T-helper 1 cell treated with Interleukin-12 subunit alpha and Interleukin-12 subunit beta and Interleukin-4 antibody, amounts not matched to agents 30 ng/mL and 1 ng/mL, for 36 hours (primary cell): ENCODE results near the gene PPP3CB. TPM values are rescaled to one million over a fixed set of nuclear protein-coding genes. Genes with fewer than 3 reads are reported as not detected.

Experiments used
- intact Hi-C: fragments of 100-400 bp; cut with micrococcal nuclease; formaldehyde crosslinking; loops from one replicate; pipeline ENCODE4 v1.15.1; 2024
- total RNA-seq: library from RNA; stranded (reverse); gene quantifications from 2 replicates; pipeline ENCODE4 v1.2.3, GENCODE V29; 2022

Gene PPP3CB
- total RNA-seq, result 47.3 and 48.9 TPM in 2 replicates

GRCh38 chr10:73495884-73496674 lies at the start of gene PPP3CB:
Gene PPP3CB (minus strand): TSS chr10:73496024. CDS start chr10:73495889, 135 bp downstream.
- intact Hi-C loops, result loop anchor here (1.0 to 10.0 kb wide), 21 partner anchors 15 to 1616 kb away; partner anchors contain the start of genes ADK, ANXA7, AP3M1 and CFAP70

GRCh38 chr10:73545357-73545756 lies 49.5 kb upstream of the PPP3CB start:
- intact Hi-C loops, result no loop called here

- intact Hi-C loops, result no loop called here
Observed at GRCh38 chr10:73537709-73538108, 41.9 kb upstream of the PPP3CB start.

DNA sequence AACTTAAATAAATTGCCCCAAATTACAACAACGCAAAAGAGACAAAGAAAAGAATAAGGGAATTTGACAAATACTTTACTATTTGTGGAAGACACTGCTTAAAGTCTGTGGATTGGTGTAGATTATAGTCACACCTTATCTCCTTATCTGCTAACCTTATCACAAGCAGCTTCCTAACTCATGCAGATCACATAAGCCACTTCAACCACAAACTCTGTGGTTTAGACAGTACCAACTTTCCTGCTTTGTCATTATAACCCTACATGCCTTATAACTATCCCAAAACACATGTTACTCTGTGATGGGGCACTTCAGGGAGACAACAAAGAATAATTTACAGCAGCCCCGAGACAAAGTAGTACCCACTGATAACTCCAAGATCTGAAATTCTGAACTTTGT lies 41.5 kb upstream of the PPP3CB start:
- intact Hi-C loops, result no loop called here

DNA sequence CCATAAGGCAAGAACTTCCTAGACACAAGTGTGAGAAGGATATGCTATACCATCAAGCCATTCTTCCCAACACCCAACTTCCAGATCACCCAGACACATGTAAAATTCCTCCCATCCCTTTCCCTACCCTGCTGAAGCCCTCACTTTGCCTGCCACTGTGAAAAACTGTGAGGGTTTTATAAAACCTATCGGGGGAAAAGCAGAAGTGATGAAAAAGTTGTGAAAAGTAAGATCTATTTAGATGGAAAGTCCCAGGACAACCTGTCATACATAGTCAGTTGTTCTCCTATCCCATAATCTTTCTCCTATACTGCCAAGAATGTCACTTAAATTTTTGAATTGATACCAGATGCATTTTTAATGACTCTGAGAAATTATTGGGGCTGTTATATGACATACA lies 39.0 kb upstream of the PPP3CB start:
- intact Hi-C loops, result no loop called here

GRCh38 chr10:73529089-73529832 lies 33.4 kb upstream of the PPP3CB start:
- intact Hi-C loops, result loop anchor here (1.0 to 10.0 kb wide), 9 partner anchors 33 to 346 kb away; partner anchors contain the start of genes CAMK2G, PPP3CB and USP54

DNA sequence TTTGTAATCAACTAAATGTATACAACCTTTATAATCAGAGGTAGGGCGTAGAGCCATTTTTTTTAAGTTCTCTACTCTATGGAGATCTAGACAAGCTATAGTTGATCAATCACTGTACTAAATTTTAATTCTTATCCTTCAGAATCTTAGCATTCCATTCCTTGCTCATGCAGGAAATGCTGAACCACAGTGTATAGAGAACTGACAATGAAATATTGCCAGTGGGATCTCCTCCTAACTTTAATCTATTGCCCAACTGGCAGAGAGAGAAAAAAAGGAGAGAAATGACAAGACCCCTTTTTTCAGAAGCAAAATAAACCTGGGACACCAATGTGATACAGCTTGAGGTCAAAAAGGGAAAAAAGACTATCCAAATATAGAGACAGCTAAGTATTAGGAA lies 26.4 kb upstream of the PPP3CB start:
- intact Hi-C loops, result loop anchor here (10.0 kb wide), 1 partner anchor 353 kb away; the partner anchor contains the start of gene CAMK2G

DNA sequence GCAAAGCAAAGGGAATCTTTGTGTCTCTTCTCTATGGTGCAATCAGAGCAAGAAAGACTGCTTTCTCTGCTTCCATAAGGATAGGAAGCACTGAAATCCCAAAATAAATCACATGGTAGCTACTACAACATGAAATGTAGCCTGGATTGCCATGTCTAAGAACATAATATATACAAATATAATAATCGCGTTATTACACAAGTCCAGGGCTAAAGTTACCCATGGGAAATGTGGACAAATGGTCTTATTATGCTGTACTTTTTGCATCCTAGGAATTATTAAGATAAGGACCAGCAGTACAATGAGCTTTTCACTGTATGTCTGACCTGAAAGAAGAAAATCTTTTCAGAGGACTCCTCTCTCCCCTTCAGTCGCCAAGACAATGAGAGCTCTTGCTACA lies 23.5 kb upstream of the PPP3CB start:
- intact Hi-C loops, result no loop called here

GRCh38 chr10:73517166-73517888 lies 21.5 kb upstream of the PPP3CB start:
- intact Hi-C loops, result no loop called here

DNA sequence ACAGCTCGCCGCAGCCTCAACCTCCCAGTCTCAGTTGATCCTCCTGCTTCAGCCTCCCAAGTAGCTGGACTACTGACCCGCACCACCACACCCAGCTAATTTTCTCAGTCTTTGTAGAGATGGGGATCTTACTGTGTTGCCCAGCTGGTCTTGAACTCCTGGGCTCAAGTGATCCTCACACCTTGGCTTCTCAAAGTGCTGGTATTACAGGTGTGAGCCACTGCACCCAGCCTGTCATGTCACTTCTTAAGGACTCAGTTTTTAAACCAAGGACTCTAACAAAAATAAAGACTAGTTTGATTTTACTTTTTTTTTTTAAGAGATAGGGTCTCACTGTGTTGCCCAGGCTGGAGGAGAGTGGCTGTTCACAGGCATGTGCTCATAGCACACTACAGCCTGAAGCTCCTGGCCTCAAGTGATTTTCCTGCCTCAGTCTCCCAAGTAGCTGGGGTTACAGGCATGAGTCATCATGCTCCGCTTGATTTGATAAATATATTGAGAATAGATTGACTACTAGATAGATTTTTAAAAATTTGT lies 16.5 kb upstream of the PPP3CB start:
- intact Hi-C loops, result no loop called here

DNA sequence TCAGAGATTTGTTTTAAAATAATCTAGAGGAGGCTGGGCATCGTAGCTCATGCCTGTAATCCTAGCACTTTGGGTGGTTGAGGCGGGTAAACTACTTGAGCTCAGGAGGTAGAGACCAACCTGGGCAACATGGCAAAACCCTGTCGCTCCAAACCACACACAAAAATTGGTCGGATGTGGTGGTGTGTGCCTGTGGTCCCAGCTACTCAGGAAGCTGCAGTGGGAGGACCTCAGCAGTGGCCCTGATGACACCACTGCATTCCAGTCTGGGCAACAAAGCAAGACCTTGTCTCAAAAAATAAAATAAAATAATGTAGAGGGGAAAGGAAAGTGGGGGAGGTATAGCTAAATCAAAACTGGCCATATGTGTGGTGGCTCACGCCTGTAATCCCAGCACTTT lies 13.9 kb upstream of the PPP3CB start:
- intact Hi-C loops, result no loop called here

- intact Hi-C loops, result no loop called here
Observed at GRCh38 chr10:73506491-73506890, 10.7 kb upstream of the PPP3CB start.

- intact Hi-C loops, result no loop called here
Observed at GRCh38 chr10:73506074-73506473, 10.2 kb upstream of the PPP3CB start.

DNA sequence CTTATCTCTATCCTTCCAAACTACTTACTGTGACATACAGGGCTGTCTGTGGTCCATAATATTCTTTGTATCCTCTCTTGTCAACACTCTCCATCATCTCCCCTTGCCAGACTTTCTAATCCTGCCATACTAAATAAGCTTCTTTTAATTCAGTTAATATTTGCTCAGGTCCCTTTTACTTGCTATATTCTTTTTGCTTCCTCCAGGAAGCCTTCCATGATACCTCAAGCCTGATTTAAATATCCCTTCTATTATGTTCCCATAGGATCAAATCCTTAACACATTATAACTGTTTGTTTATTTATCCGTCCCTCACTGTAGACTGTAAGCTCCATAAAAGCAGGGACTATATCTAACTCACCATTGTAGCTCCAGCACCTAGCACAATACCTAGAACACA lies 7.2 kb upstream of the PPP3CB start:
- intact Hi-C loops, result no loop called here

DNA sequence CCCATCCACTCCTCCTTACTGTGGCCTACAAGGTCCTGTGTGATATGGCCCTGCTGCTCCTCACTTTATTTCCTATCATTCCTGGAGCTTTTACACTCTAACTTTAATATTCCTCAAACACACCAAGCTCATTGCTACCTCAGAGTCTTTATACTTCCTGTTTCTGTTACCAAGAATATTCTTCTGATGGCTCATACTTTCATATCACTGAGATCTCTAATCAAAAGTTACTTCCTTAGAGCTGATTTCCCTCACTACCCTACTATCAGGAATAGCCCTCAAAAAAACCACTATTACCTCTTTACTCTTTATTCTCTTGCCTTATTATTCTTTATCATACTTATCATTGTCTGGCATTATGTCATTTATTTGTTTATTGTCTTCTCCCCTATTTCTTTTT lies 5.8 kb upstream of the PPP3CB start:
- intact Hi-C loops, result no loop called here

GRCh38 chr10:73497623-73498022 lies 1.8 kb upstream of the PPP3CB start:
- intact Hi-C loops, result loop anchor here (5.0 to 10.0 kb wide), 7 partner anchors 380 to 1615 kb away; partner anchors contain the start of genes ADK, AP3M1, DNAJB12 and MCU

- intact Hi-C loops, result loop anchor here (1.0 to 10.0 kb wide), 15 partner anchors 15 to 1617 kb away; partner anchors contain the start of genes ADK, ANXA7, AP3M1 and CFAP70
Observed at GRCh38 chr10:73495226-73495883, 469 bp downstream of the PPP3CB start.

DNA sequence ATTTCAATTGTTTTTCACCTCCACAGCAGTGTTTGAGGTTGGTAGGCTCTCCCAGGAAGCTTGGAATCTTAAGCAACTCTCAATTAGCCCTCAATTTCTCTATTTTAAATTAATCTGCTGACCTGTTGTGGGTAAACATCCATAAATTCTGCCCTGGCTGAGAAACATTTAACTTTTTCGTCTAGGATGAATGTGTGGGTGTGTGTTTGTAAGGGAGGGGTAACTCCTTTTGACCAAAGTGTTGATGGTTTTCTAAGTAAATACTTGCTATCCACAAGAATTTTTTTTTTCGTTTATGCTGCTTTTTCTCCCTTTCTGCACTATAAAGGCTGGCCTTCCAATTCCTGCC lies 973 bp downstream of the PPP3CB start:
- intact Hi-C loops, result loop anchor here (1.0 to 10.0 kb wide), 15 partner anchors 14 to 1617 kb away; partner anchors contain the start of genes ADK, ANXA7, AP3M1 and CFAP70

DNA sequence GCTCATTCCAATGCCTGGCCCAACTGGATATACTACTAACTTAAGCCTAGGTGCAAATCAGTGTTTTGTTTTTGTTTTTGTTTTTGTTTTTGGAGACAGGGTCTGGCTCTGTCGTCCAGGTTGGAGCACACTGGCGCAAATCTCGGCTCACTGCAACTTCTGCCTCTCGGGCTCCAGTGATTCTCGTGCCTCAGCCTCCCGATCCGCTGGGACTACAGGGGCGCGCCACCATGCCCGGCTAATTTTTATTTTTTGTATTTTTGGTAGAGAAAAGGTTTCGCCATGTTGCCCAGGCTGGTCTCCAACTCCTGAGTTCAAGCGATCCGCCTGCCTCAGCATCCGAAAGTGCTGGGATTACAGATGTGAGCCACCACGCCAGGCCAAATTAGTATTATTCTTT lies 1.6 kb downstream of the PPP3CB start:
- intact Hi-C loops, result loop anchor here (2.0 to 10.0 kb wide), 3 partner anchors 13 to 1139 kb away; partner anchors contain the start of genes DNAJB12 and MCU

GRCh38 chr10:73493781-73494180 lies 2.0 kb downstream of the PPP3CB start:
- intact Hi-C loops, result loop anchor here (2.0 to 10.0 kb wide), 3 partner anchors 13 to 1139 kb away; partner anchors contain the start of genes DNAJB12 and MCU
